Activated T-helper 1 cell treated with anti-CD3 and anti-CD28 coated beads, Interleukin-12 subunit alpha, Interleukin-12 subunit beta, Interleukin-2, Interleukin-4 antibody, amounts not matched to agents 30 ng/mL and 10 ng/mL and 1 ng/mL, durations not matched to agents 14 hours and 24 hours and 36 hours (primary cell): ENCODE results near the gene MIP. TPM values are rescaled to one million over a fixed set of nuclear protein-coding genes. Genes with fewer than 3 reads are reported as not detected.
"Not testable (repeated sequence)": the region's sequence is repeated elsewhere in the genome, so short reads cannot be mapped to it uniquely, and the experiment has no call there.

ENCODE experiments used
- DNase-seq: peaks from one replicate; pipeline ENCODE4 v3.0.0; 2021; ENCODE audit warnings: low spot score
- H3K27ac Mint-ChIP-seq: one replicate; pipeline ENCODE4 v1.8.0; 2021; ENCODE audit warnings: mild to moderate bottlenecking, mixed read lengths
- H3K27me3 Mint-ChIP-seq: one replicate; pipeline ENCODE4 v1.8.0; 2022; ENCODE audit warnings: mild to moderate bottlenecking, moderate library complexity, mixed read lengths; ENCODE audit not compliant: insufficient read depth
- H3K36me3 Mint-ChIP-seq: one replicate; pipeline ENCODE4 v1.8.0; 2021; ENCODE audit warnings: low read depth, mixed read lengths
- H3K4me1 Mint-ChIP-seq: one replicate; pipeline ENCODE4 v1.8.0; 2021; ENCODE audit warnings: low read depth, mixed read lengths
- H3K4me3 Mint-ChIP-seq: one replicate; pipeline ENCODE4 v1.8.0; 2021; ENCODE audit warnings: mild to moderate bottlenecking, moderate library complexity, mixed read lengths
- H3K9me3 Mint-ChIP-seq: one replicate; pipeline ENCODE4 v1.8.0; 2021; ENCODE audit warnings: mixed read lengths
- intact Hi-C: fragments of 100-400 bp; cut with micrococcal nuclease; formaldehyde crosslinking; loops from one replicate; pipeline ENCODE4 v1.15.1; 2024
- total RNA-seq: library from RNA; stranded (reverse); gene quantifications from 2 replicates; pipeline ENCODE4 v1.2.3, GENCODE V29; 2022

MIP gene
- total RNA-seq = not detected in 2 replicates

DNA sequence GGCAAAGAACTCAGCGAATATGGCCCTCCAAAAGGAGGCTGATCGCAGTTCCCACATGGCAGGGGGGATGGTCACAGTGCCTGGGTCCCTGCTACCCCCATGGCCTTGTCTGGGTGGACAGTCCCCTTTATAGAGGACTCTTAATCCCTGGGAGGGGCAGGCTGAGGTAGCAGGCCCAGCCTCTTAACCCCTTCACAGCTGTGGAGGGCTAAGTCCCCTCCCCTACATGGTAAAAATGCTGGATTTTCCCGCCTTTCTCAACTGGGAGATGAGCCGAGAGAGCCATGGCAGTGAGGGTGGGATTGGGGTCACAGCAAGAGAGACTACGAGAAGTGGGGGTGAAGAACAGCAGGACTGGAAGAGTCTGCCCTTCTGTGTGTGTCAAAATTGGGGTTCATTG lies at the start of gene MIP:
TSS of gene MIP (minus strand) at position 101 of the 400 bp plus-strand sequence. CDS start at position 57, 44 bp downstream.
- Mint-ChIP-seq H3K9me3 (no peaks in the 10 kb centered on the region), H3K4me3 (no peak within 1 kb of the TSS), H3K27me3 (no peaks in the 10 kb centered on the region), H3K36me3 (no peaks in the 10 kb centered on the region), H3K4me1 (peaks cover 6% of the 10 kb centered on the region), H3K27ac (no peak within 1 kb of the TSS)
- intact Hi-C loops = no loop called here
- DNase-seq = no peak

GRCh38 chr12:56499879-56500278 lies 45.4 kb upstream of the MIP start:
- H3K4me1 Mint-ChIP-seq, intact Hi-C loops: not testable (repeated sequence)

GRCh38 chr12:56499452-56499851 lies 45.0 kb upstream of the MIP start:
- H3K4me3 Mint-ChIP-seq, H3K9me3 Mint-ChIP-seq, H3K27ac Mint-ChIP-seq, H3K27me3 Mint-ChIP-seq, H3K4me1 Mint-ChIP-seq, DNase-seq, H3K36me3 Mint-ChIP-seq, intact Hi-C loops: not testable (repeated sequence)

More at GRCh38 chr12:56499879-56500278, 45.4 kb upstream of the MIP start:
- not testable (repeated sequence) for H3K36me3 Mint-ChIP-seq, DNase-seq, H3K27ac Mint-ChIP-seq, H3K9me3 Mint-ChIP-seq, H3K27me3 Mint-ChIP-seq, H3K4me3 Mint-ChIP-seq

GRCh38 chr12:56498126-56498902 lies 43.9 kb upstream of the MIP start:
- H3K9me3 Mint-ChIP-seq, H3K4me3 Mint-ChIP-seq, H3K4me1 Mint-ChIP-seq, H3K27ac Mint-ChIP-seq, H3K27me3 Mint-ChIP-seq, H3K36me3 Mint-ChIP-seq, DNase-seq, intact Hi-C loops: not testable (repeated sequence)

GRCh38 chr12:56496704-56497103 lies 42.2 kb upstream of the MIP start:
- intact Hi-C loops, H3K4me3 Mint-ChIP-seq: not testable (repeated sequence)

DNA sequence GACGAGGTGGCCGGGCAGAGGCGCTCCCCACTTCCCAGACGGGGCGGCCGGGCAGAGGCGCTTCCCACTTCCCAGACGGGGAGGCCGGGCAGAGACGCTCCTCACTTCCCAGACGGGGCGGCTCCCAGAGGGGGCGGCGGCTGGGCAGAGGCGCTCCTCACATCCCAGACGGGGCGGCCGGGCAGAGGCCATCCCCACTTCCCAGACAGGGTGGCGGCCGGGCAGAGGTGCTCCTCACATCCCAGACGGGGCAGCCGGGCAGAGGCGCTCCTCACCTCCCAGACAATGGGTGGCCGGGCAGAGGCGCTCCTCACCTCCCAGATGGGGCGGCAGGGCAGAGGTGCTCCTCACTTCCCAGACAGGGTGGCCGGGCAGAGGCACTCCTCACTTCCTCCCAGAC lies 40.0 kb upstream of the MIP start:
- H3K4me1 Mint-ChIP-seq, H3K4me3 Mint-ChIP-seq, H3K27ac Mint-ChIP-seq, intact Hi-C loops, DNase-seq, H3K36me3 Mint-ChIP-seq, H3K9me3 Mint-ChIP-seq: not testable (repeated sequence)
- peaks cover 20% of the 10 kb centered on the region for H3K27me3 Mint-ChIP-seq

More at GRCh38 chr12:56496704-56497103, 42.2 kb upstream of the MIP start:
- DNase-seq = peak; percentile 51
- not testable (repeated sequence) for H3K9me3 Mint-ChIP-seq, H3K4me1 Mint-ChIP-seq, H3K27ac Mint-ChIP-seq, H3K27me3 Mint-ChIP-seq, H3K36me3 Mint-ChIP-seq

DNA sequence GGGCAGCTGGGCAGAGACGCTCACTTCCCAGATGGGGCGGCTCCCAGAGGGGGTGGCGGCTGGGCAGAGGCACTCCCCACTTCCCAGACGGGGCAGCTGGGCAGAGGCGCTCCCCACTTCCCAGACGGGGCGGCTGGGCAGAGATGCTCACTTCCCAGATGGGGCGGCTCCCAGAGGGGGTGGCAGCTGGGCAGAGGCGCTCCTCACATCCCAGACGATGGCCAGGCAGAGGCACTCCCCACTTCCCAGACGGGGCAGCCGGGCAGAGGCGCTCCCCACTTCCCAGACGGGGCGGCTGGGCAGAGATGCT lies 39.6 kb upstream of the MIP start:
- intact Hi-C loops, H3K4me1 Mint-ChIP-seq, H3K4me3 Mint-ChIP-seq, DNase-seq, H3K9me3 Mint-ChIP-seq, H3K27ac Mint-ChIP-seq, H3K36me3 Mint-ChIP-seq: not testable (repeated sequence)
- peaks cover 24% of the 10 kb centered on the region for H3K27me3 Mint-ChIP-seq

- not testable (repeated sequence) for H3K9me3 Mint-ChIP-seq, H3K4me1 Mint-ChIP-seq
Measured at GRCh38 chr12:56493409-56494105, 39.1 kb upstream of the MIP start.

GRCh38 chr12:56490360-56490759 lies 35.9 kb upstream of the MIP start:
- no peak overlapping the region for H3K4me3 Mint-ChIP-seq
- H3K27ac Mint-ChIP-seq = no peak overlapping the region
- H3K27me3 Mint-ChIP-seq = peaks cover 48% of the 10 kb centered on the region
- no peaks in the 10 kb centered on the region for H3K9me3 Mint-ChIP-seq
- no peaks in the 10 kb centered on the region for H3K36me3 Mint-ChIP-seq
- DNase-seq = no peak
- intact Hi-C loops = no loop called here
- H3K4me1 Mint-ChIP-seq = peaks cover 22% of the 10 kb centered on the region

More at GRCh38 chr12:56493409-56494105, 39.1 kb upstream of the MIP start:
- H3K36me3 Mint-ChIP-seq, H3K27ac Mint-ChIP-seq, DNase-seq, intact Hi-C loops, H3K4me3 Mint-ChIP-seq: not testable (repeated sequence)
- H3K27me3 Mint-ChIP-seq = peaks cover 29% of the 10 kb centered on the region

DNA sequence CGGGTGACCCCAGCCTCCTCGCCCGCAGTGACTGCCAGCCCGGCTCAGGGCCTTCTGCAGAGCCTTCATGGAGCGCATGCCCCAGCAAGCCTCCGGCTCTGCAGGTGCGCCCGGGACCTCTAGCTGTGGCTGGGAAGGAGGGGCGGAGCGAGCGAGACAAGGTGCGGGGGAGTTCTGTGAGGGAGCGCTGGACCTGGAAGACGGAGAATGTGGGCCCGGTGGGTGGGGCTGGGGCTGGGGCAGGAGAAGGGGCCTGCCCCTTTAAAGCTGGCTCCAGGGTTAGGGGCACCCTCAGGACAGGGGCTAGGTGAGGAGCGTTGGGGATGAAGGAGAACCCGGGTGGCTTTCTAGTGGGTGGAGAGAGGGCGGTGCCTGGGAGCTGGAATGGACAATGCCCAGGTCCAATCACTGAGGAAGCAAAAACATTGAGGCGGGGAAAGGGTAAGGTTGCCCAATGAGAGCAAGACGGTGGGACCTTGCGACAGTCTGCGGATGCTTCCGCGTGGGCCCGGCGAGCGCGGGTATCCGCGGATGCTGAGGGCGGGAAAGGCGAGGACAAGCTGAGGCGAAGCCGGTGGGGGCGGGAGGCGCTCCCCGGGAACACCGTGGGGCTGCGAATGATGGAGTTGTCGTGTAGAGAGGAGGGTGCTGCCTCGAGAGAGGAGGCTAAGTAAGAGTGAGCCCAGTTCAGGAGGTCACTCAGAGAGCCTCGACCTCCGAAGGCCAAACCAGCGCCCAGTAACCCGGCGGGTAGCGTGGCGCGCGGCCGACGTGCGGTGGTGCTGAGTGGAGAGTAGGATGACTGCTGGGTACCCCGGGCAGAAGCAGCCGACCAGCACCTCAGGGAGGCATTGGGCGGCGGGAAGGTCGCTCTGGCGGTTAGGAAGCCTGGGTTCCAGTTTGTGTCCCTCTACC lies 33.8 kb upstream of the MIP start, which contains the start of gene GLS2:
TSS of gene GLS2 (minus strand) at position 121 of the 915 bp plus-strand sequence. CDS start at position 78, 43 bp downstream.
- no peak within 1 kb of the TSS for H3K27ac Mint-ChIP-seq
- intact Hi-C loops = loop anchor here (2.0 kb wide), 1 partner anchor 19 kb away; the partner anchor contains the start of gene SPRYD4
- DNase-seq = peak; percentile 60
- peaks cover 22% of the 10 kb centered on the region for H3K4me1 Mint-ChIP-seq
- peak within 1 kb of the TSS; percentile 85 for H3K4me3 Mint-ChIP-seq
- no peaks in the 10 kb centered on the region for H3K36me3 Mint-ChIP-seq
- H3K9me3 Mint-ChIP-seq = no peaks in the 10 kb centered on the region
- peaks cover 48% of the 10 kb centered on the region for H3K27me3 Mint-ChIP-seq

DNA sequence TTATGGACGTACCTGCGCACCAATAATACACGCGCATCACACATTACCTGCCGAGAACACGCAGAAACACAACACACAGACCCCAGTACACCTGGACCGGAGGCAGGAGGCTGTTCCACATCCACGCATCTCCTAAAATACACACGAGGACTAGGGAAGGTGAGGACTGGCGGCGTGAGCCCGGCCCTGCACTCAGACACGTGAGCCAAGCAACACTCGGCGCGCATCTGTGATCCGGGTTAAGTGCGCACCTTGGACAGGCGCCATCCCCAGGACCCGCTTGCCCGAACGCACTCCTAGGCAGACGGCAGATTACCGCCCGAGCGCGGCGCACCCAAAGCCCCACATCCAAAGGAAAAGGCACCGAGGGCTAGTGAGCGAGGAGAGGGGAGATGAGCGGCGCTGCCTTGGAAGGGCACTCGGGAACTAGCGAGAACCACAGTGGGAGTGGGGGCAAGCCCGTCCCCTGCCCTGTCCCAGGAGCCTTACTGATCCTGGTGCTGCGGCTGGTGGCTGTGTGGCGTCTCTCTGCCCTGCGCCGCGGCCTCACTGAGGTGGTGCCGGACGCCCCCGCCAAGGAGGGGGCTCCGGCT lies 33.1 kb upstream of the MIP start:
- Mint-ChIP-seq H3K9me3 (no peaks in the 10 kb centered on the region), H3K4me3 (peak overlapping the region; percentile 85), H3K27ac (no peak overlapping the region), H3K27me3 (peaks cover 48% of the 10 kb centered on the region), H3K36me3 (no peaks in the 10 kb centered on the region), H3K4me1 (peaks cover 22% of the 10 kb centered on the region)
- intact Hi-C loops = loop anchor here (2.0 kb wide), 1 partner anchor 19 kb away; the partner anchor contains the start of gene SPRYD4
- DNase-seq = peak; percentile 9

GRCh38 chr12:56486694-56487093 lies 32.2 kb upstream of the MIP start:
- Mint-ChIP-seq H3K9me3 (no peaks in the 10 kb centered on the region), H3K27me3 (peaks cover 48% of the 10 kb centered on the region), H3K4me1 (peaks cover 22% of the 10 kb centered on the region), H3K27ac (no peak overlapping the region), H3K4me3 (peak overlapping the region; percentile 85), H3K36me3 (no peaks in the 10 kb centered on the region)
- no peak for DNase-seq
- intact Hi-C loops = no loop called here
